Measurements from ENCODE around the gene ESPN. TPM values are rescaled to one million over a fixed set of nuclear protein-coding genes. Genes with fewer than 3 reads are reported as not detected.

ESPN gene
- polyA plus RNA-seq, 1 donor (not counting 4 experiments of a cell fraction or from before 2014, with no cell fraction given) = 0.47 TPM

GRCh38 chr1:6464915-6465314 lies 40.3 kb downstream of the ESPN start:
- dilution Hi-C loops (cut with MboI; ENCODE audit: extremely low pct_ligation_motif_present, low sequenced_read_pairs) = no loop called here
- peaks cover 46 to 62% of the 10 kb centered on the region in 2 experiments for H3K36me3 ChIP-seq (ENCODE audit: control insufficient read depth in 2 of 2, extremely low read depth in 1 of 2, insufficient read depth in 2 of 2, low read length in 2 of 2)
- H4K20me1 ChIP-seq (ENCODE audit: control insufficient read depth, extremely low read depth, insufficient read depth, low read length) = no peaks in the 10 kb centered on the region
- H3K4me2 ChIP-seq (ENCODE audit: control insufficient read depth, extremely low read depth, insufficient read depth, low read depth, low read length) = no peak overlapping the region
- no peaks in the 10 kb centered on the region for H3K9me3 ChIP-seq (ENCODE audit: control insufficient read depth, low read depth, low read length)
- H3K27me3 ChIP-seq (ENCODE audit: control insufficient read depth, extremely low read depth, insufficient read depth, low read length) = no peaks in the 10 kb centered on the region
- no peaks in the 10 kb centered on the region for H3K4me1 ChIP-seq (ENCODE audit: control insufficient read depth, extremely low read depth, insufficient read depth, low read length)
- DNase-seq (ENCODE audit: low read depth, low spot score) (no peak), FAIRE-seq (no peak)
- H2AFZ ChIP-seq (ENCODE audit: control insufficient read depth, low read length) = no peak overlapping the region
- H3K27ac ChIP-seq (ENCODE audit: control insufficient read depth, insufficient read depth, low read length) = no peak overlapping the region
- H3K79me2 ChIP-seq (ENCODE audit: control insufficient read depth, insufficient read depth, low read length) = no peaks in the 10 kb centered on the region
- TF ChIP-seq CTCF (optimal IDR thresholded peaks at IDR 0.05 in 1 of 3, IDR thresholded peaks at IDR 0.05 in 1 of 3, conservative IDR thresholded peaks at IDR 0.05 in 1 of 3; ENCODE audit: extremely low read depth in 1 of 3, insufficient read depth in 2 of 3, low read length in 3 of 3) = no peak
- no peak for TF ChIP-seq EZH2 (IDR thresholded peaks at IDR 0.05; ENCODE audit: low read length)
- H3K9me1 ChIP-seq (ENCODE audit: control insufficient read depth, extremely low read depth, insufficient read depth, low read length) = no peaks in the 10 kb centered on the region
- no peak overlapping the region for H3K9ac ChIP-seq (ENCODE audit: control insufficient read depth, extremely low read depth, insufficient read depth, low read length)
- H3K4me3 ChIP-seq (ENCODE audit: control insufficient read depth in 2 of 3, extremely low read depth in 1 of 3, insufficient read depth in 2 of 3, low read depth in 1 of 3, low read length in 3 of 3) = no peak overlapping the region

- FAIRE-seq (no peak), DNase-seq (ENCODE audit: low read depth, low spot score) (no peak)
- Histone ChIP-seq H4K20me1 (ENCODE audit: control insufficient read depth, extremely low read depth, insufficient read depth, low read length) (no peaks in the 10 kb centered on the region), H3K9me3 (ENCODE audit: control insufficient read depth, low read depth, low read length) (no peaks in the 10 kb centered on the region), H3K9me1 (ENCODE audit: control insufficient read depth, extremely low read depth, insufficient read depth, low read length) (no peaks in the 10 kb centered on the region), H3K4me1 (ENCODE audit: control insufficient read depth, extremely low read depth, insufficient read depth, low read length) (no peaks in the 10 kb centered on the region), H3K27ac (ENCODE audit: control insufficient read depth, insufficient read depth, low read length) (no peak overlapping the region), H2AFZ (ENCODE audit: control insufficient read depth, low read length) (no peak overlapping the region), H3K36me3 (ENCODE audit: control insufficient read depth in 2 of 2, extremely low read depth in 1 of 2, insufficient read depth in 2 of 2, low read length in 2 of 2) (peaks cover 52 to 66% of the 10 kb centered on the region in 2 experiments), H3K27me3 (ENCODE audit: control insufficient read depth, extremely low read depth, insufficient read depth, low read length) (no peaks in the 10 kb centered on the region), H3K4me2 (ENCODE audit: control insufficient read depth, extremely low read depth, insufficient read depth, low read depth, low read length) (no peak overlapping the region), H3K4me3 (ENCODE audit: control insufficient read depth in 2 of 3, extremely low read depth in 1 of 3, insufficient read depth in 2 of 3, low read depth in 1 of 3, low read length in 3 of 3) (no peak overlapping the region), H3K9ac (ENCODE audit: control insufficient read depth, extremely low read depth, insufficient read depth, low read length) (no peak overlapping the region), H3K79me2 (ENCODE audit: control insufficient read depth, insufficient read depth, low read length) (no peaks in the 10 kb centered on the region)
- TF ChIP-seq EZH2 (IDR thresholded peaks at IDR 0.05; ENCODE audit: low read length) (no peak), CTCF (optimal IDR thresholded peaks at IDR 0.05 in 1 of 3, IDR thresholded peaks at IDR 0.05 in 1 of 3, conservative IDR thresholded peaks at IDR 0.05 in 1 of 3; ENCODE audit: extremely low read depth in 1 of 3, insufficient read depth in 2 of 3, low read length in 3 of 3) (no peak)
- dilution Hi-C loops (cut with MboI; ENCODE audit: extremely low pct_ligation_motif_present, low sequenced_read_pairs) = no loop called here
Observed at GRCh38 chr1:6465461-6466005, 41.0 kb downstream of the ESPN start.
